NCI-H82 (cell line): ENCODE data around the gene CHST1.

Experiments
- DNase-seq: peaks from one replicate; lab custom pipeline; 2025; lab: John Stamatoyannopoulos, UW

CHST1 gene

GRCh38 chr11:45665206-45665932 is at the start of gene CHST1:
CHST1 (minus strand) TSS chr11:45665622; CDS start chr11:45650923, 14,699 bp downstream.
- peak; percentile 66 for DNase-seq

GRCh38 chr11:45713573-45713972 is 48.2 kb upstream of the CHST1 start:
- DNase-seq = no peak

DNA sequence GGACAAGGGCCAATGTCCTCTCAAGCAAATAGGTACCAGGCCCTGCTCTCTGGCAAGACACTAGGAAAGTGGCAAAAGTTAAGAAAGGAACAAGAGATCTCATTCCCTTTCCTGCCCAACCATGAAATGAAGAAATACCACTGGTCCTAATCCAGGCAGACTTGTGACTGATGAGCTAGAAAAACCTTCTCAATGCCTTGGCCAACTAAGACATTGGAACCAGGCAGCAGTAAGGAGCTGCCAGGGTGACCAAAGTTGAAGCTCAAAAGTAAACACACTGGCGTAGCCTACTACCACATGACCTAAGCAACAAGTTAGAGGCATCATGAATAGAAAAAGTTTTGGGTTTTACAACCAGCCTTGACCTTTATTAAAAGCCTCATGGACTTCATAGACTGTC is 45.1 kb upstream of the CHST1 start:
- DNase-seq = no peak

DNA sequence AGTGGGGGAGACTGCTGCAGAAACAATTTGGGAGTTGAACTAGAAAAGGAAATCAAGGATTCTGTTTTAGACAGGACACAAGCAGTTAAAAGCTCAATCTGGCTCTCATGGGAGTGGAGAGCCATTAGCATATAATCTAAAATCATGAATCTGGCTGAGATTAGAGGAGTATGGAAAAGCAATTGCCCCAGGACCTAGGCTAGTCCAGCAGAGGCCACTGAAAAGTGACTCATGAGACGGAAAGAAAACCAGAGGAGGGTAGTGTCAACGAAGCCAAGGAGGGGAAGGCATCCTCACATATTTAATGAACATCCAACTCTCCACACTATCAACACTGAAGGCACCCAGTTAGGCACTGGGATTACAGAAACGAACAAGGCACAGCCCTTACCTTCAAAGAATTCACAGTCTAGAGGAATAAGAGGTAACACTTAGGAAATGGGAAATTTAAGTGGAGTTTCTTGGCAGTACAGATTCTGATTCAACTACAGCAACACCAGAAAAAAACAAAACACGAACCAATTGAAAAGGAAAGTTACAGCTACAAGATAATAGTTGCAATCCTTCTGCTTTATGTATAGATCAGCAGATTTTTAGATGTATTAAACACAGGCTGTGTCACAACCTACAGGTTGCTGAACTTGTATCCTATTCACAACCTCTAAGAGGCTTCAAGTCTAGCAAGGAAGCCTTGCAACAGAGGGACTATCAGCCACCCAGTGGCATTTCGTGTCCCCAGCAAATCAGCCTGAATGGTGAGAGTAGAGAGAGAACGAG is 43.7 kb upstream of the CHST1 start:
- DNase-seq = no peak

- no peak for DNase-seq
Observed at GRCh38 chr11:45704635-45705034, 39.2 kb upstream of the CHST1 start.

DNA sequence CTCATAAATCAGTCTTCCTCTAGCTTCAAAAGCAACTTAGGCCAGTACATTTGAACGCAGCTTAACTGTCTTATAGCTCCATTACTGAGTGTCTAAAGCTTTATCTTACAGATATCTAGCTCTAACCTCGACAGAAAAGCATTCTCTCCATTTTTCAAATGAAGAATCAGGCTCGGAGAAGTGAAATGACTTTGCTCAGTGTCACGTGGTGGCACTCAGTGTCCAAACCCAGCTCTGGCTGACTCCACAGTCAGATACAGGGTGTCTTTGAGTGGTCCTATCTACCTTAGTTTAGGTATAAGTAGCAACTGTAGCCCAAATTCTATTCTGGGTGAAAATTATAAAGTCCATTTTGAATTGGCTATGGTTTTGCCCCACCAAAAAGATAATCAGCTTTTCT is 38.7 kb upstream of the CHST1 start:
- DNase-seq = no peak

GRCh38 chr11:45702511-45702910 is 37.1 kb upstream of the CHST1 start:
- no peak for DNase-seq

- no peak for DNase-seq
Observed at GRCh38 chr11:45698777-45699497, 33.5 kb upstream of the CHST1 start.

DNA sequence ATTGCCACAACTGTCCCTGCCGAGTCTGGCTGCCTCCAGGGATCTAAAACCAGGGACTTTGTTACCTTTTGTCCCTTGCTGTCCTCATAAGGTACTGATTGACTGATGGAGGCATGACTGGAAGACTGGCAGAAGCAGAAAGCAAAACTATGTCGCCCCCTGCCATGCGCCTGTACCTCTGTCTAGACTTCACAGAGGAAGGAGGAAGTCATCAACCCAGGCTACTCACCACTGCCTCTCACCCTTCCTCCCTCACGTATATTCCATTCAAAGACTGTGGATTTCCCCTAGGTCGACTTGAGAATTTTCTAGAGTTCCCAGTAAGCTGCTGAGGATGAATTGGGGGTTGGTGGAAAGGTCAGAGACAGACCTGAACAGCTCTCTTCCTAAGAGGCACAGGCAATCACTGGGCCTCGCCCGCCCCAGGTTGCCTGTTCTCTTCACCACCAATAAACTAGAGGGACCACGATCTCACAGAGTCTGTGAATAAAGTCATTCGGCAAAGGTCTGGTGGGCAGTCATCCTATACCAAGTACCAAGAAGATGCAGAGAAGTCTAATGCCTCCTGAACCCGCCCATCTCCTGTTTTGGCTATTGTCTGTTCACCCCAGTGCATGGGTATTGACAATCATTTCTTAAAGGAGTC is 27.5 kb upstream of the CHST1 start:
- no peak for DNase-seq

DNA sequence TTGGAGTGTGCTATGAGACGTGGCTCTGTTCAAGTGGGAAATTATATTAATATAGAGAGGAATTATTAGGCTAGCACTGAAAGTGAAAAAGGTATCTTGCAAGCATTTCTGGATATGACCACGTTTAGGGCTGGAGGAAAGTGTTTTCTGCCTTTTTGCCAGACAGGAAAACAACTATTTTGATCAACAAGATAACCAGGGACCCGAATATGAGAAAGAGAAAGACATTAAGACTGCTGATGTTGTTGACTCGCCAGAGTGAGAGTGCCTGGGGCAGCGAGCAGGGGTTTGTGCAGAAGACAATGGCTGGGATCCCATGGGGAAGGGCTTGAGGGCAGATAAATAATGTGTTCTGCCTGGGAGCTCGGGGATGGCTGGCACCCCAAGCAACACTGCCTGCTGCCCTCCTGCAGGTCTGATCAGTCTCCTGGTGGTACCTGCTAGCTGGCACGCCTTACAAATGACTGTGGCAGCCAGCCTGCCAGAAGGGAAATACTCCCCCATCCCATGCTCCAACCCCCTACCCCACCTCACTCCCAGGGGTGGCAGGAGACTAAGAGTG is 23.1 kb upstream of the CHST1 start:
- no peak for DNase-seq

DNA sequence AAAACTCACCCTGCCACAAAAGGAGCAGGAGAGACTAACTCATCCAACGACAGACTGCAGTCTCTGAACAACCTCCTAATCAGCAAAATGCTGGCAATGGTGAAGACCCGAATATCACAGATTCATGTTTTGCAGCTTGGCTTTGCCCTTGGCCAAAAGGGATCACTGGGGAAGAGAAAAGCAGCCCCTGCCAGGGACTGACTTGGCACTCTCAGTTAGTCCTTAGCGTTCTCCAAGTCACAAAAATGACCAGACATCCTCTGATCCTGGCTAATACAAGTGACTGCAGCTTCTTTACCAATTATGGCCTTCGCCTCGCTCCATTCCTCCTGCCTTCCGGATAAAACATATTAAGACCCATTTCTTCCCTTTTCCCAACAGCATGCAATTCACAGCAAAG is 22.4 kb upstream of the CHST1 start:
- DNase-seq = no peak

GRCh38 chr11:45685964-45686537 is 20.6 kb upstream of the CHST1 start:
- no peak for DNase-seq

GRCh38 chr11:45684440-45684839 is 19.0 kb upstream of the CHST1 start:
- no peak for DNase-seq

DNA sequence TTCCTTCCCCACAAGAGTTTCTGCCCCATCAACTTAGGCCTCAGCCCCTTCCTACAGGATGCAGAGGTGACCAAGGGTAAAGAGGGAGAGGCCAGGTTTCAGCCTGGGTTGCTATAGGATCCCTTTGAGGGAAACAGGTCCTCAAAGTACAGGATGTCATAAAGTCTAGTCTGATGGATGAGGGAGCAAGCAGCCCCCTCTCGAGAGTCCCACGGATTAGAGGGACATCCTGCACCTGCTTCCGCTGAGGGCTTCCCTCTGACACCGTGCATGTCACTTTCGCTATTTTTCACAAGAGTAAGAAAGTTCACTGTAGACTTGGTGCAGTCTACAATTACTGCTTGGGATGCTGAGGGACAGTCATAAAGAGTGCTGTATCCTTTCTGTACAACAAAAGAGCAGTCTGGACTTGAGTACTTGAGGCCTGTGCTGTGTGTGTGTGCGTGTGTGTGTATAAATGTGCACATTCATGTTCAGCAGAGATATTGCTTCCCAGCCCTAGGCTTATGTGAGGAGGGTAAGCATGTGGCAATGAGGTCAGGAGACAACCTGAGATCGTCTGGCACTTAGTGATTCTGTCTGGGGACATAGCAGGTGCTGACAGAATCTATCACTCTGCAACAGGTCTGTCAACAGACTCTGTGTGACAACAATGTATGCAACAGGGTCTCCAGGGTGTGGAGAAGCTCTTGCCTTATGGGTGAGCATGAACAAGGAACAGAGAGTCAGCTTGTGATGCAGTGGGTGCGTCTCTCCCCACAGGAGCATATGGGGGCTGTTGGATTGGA is 18.0 kb upstream of the CHST1 start:
- no peak for DNase-seq

DNA sequence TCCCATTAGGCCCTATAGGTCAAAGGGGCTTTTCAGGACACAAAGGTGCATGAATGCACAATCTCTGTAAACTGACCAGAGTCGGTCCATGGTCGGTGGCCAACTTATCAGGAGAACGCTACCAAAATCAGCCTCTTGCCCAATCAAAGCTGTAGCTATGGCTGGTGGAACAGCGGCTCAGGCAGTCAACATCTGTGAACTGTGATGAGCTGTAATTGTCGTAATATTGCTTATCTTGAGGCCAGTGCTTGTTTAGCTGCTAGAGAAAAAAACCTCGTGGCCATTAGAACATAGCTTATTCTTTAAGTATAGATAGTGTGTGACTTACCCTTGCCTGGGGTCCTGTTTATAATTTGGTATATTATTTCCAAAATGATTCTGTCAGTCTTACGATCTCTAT is 14.4 kb upstream of the CHST1 start:
- DNase-seq = no peak

DNA sequence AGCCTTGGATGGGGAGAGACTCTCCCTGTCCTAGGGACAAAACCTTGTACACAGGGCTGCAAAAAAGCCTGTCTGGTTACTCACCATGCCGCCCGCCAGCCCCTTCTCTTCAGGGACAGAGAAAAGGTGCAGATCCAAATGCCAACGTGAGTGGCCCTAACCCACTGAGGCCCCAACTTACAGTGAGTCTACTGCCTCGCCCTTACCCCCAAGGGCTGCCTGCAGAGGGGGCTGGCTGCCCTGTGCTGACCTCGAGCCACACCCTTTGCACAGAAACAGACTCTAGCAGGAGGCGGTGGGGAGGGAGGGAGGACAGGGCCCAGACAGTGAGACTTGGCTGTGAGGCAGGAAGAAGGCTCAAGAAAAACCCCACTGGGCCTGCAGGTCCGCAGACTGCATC is 13.6 kb upstream of the CHST1 start:
- peak; percentile 20 for DNase-seq

DNA sequence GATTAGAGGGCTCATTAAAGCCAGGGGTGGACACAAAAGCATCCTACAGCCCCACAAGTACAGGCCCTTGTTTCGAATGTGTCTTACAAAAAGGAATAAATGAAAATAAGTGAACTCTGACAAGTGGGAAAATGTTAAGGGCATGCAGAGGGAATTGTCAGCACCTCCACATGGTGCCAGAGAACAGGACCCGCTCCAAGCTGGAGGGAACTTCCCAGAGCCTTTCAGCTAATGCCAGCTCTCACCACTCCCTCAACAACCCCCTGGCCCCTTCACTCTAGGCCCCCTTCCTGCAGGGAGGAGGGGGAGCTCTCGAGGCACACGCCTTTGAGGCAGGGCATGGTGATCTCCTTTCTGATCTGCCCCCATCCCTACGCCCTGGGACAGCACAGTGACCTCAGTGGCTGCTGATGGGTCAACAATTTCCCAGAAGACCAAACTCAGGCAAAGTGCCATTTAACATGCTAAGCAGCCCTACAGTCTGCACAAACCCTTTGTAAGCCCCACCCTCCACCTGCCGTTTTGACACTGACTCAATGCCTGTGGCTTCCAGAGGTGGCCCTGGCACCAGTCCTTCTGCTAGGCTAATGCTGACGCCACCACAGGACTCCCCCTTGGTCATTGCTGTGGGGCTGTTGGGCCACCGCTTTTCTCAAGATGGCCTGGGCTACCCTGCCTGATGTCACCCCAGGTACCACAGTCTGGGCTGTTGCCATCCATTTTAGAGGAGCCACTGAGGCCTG is 12.5 kb upstream of the CHST1 start:
- no peak for DNase-seq

DNA sequence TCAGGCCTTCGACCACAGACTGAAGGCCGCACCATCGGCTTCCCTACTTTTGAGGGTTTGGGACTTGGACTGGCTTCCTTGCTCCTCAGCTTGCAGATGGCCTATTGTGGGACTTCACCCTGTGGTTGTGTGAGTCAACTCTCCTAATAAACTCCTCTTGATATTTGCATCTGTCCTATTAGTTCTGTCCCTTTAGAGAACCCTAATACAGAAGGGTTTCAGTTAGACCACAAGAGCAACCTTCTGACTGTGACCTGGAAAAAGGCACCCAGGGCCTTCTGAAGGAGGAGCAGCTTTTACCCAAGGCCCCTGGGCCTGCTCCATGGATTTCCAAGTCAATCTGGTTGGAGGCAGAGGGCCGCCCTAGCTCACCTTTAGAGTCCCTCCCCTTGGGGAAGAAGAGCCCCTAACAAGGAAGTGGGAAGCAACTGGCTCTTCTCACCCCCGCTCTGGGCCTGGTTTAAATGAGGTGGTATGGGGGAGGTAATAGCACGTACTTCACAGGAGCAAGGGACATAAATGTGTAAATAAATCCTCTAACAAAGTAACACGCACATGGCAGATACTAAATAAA is 11.2 kb upstream of the CHST1 start:
- DNase-seq = no peak

DNA sequence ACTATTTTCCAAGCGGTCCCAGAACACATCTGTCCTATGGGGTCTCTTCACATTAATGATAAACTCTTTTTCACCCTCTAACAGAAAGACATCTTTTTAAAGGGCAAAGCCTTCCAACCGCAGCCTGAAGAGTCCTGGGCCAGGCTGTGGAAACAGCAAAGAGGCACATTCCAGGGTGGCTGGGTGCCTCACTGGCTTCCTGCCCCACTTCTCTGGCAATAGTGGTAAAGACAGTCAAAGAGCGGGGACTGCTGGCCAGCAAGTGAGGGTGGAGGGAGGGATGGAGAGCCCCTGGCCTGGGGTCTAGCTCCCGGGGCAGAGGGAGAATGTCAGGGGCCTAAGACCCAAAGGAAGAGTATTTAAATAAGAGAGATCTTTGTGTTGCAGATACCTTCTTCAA is 10.2 kb upstream of the CHST1 start:
- no peak for DNase-seq
